Right renal pelvis (tissue), 4 donors: ENCODE measurements around the gene ZIM2. TPM values are rescaled to one million over a fixed set of nuclear protein-coding genes. Genes with fewer than 3 reads are reported as not detected.
"Not testable (repeated sequence)": the region's sequence is repeated elsewhere in the genome, so short reads cannot be mapped to it uniquely, and the experiment has no call there.

Experiments
- DNase-seq, 4 donors: peaks; one replicate each; pipeline ENCODE4 v3.0.0-alpha.2; 2013; ENCODE audit warnings: low read depth in 4 of 4, low spot score in 3 of 4, missing footprints in 1 of 4
- polyA plus RNA-seq, 4 donors: library from polyadenylated mRNA; unstranded; fragments of 120-200 nt; gene quantifications; one replicate each; pipeline ENCODE4 v1.2.1, GENCODE V29; 2013; ENCODE audit not compliant: insufficient read length in 4 of 4

ZIM2 gene
- 1 to 10 TPM in 3 of 4 donors, under 1 TPM in 1; 0.62 to 2.0 (median 1.6) TPM for polyA plus RNA-seq

- DNase-seq, result peak; percentile 61 to 79 (median 74)
Measured at GRCh38 chr19:56840451-56841192, at the start of gene ZIM2, which contains the start of gene PEG3. Gene ZIM2, minus strand, starts transcription at chr19:56840726. Its CDS starts 16,449 bp downstream, at chr19:56824277. Gene PEG3, minus strand, starts transcription at chr19:56840726. Its CDS starts 16,071 bp downstream, at chr19:56824655.

GRCh38 chr19:56885173-56885985 is 44.9 kb upstream of the ZIM2 start:
- no peak for DNase-seq

GRCh38 chr19:56884441-56884840 is 43.9 kb upstream of the ZIM2 start:
- DNase-seq, result no peak

- DNase-seq, result no peak
Measured at GRCh38 chr19:56880592-56881190, 40.2 kb upstream of the ZIM2 start.

GRCh38 chr19:56877069-56877715 is 36.7 kb upstream of the ZIM2 start:
- no peak for DNase-seq

- DNase-seq, result no peak
Measured at GRCh38 chr19:56875717-56876116, 35.2 kb upstream of the ZIM2 start.

- DNase-seq, result no peak
Measured at GRCh38 chr19:56874530-56874929, 34.0 kb upstream of the ZIM2 start.

GRCh38 chr19:56873493-56873892 is 33.0 kb upstream of the ZIM2 start:
- DNase-seq, result no peak

GRCh38 chr19:56869886-56870285 is 29.4 kb upstream of the ZIM2 start:
- no peak for DNase-seq

- DNase-seq, result no peak
Measured at GRCh38 chr19:56868446-56868845, 27.9 kb upstream of the ZIM2 start.

GRCh38 chr19:56866538-56866937 is 26.0 kb upstream of the ZIM2 start:
- peak; percentile 21 to 54 (median 40) for DNase-seq

GRCh38 chr19:56864443-56865125 is 24.1 kb upstream of the ZIM2 start:
- DNase-seq, result no peak

- no peak for DNase-seq
Measured at GRCh38 chr19:56862741-56863140, 22.2 kb upstream of the ZIM2 start.

- DNase-seq, result not testable (repeated sequence)
Measured at GRCh38 chr19:56860409-56860808, 19.9 kb upstream of the ZIM2 start.

- DNase-seq, result no peak
Measured at GRCh38 chr19:56858026-56858425, 17.5 kb upstream of the ZIM2 start.

GRCh38 chr19:56856822-56857221 is 16.3 kb upstream of the ZIM2 start:
- DNase-seq, result no peak

GRCh38 chr19:56852361-56852760 is 11.8 kb upstream of the ZIM2 start:
- DNase-seq, result not testable (repeated sequence)

GRCh38 chr19:56848166-56848565 is 7.6 kb upstream of the ZIM2 start:
- no peak for DNase-seq

- DNase-seq, result no peak
Measured at GRCh38 chr19:56842412-56842811, 1.9 kb upstream of the ZIM2 start.

GRCh38 chr19:56841193-56841543 is 642 bp upstream of the ZIM2 start:
- peak in 1 of 4 donors; percentile 5 for DNase-seq
